ENCODE measurements around the gene WNT16.

The WNT16 gene

DNA sequence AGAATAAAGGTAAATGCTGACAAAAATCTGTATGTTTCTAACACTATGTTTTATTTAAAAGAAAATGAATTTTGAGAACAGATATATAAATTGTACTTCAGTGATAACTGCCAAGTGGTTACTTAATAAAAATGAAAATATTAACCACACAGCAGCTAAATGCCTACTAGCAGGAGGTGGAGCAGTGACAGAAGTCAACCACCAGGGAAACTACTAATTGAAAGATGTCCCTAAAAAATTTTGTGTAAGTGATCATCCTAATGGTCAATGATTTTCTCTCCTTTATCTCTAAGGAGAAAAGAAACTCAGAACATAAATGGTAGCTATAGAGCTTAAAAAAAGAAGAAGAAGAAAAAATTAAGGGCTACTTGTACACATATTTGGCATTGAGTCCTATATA is 22.9 kb downstream of the WNT16 start:
- no peak for DNase-seq

DNA sequence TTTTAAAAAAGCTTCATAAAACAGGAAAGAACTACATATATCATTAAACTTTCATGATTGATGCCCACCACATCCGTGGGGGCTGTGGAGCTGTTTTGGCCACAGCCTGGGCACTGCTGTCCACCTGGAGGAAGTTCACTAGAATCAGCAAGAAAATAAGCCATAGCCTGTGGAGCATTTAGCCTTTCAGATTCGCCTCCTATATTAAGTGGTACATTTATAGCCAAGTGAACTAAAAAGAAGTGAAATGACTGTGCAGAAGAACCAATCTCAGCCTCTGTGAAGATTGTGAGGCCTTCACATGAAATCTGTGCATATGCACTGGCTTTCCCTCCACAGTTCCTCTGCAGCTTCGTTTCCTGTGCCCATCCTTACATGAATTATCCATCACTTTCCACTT is 23.5 kb downstream of the WNT16 start:
- DNase-seq, result no peak

GRCh38 chr7:121355574-121355973 is 26.8 kb downstream of the WNT16 start:
- no peak for DNase-seq

GRCh38 chr7:121360564-121360963 is 31.8 kb downstream of the WNT16 start:
- no peak for DNase-seq

GRCh38 chr7:121366852-121367431 is 38.1 kb downstream of the WNT16 start:
- DNase-seq, result peak in 1 of 2 experiments; percentile 6

DNA sequence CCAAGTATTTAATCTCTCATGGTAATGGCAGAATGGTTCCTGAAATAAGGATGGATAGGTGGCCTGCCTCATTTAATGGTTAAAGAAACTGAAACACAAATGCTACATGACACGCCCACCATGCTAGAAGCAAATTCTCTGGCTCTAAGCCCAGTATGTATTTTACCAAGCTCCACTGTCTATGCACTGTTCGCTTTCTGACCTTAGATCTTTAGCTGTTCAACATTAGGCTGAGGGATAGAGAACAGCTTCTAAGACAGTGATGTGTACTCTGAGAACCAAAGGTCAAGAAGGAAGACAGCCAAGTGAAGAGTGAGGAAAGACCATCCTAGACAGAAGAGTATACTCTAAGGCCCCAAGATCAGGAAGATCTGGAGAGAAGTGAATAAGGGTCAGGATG is 40.7 kb downstream of the WNT16 start:
- DNase-seq, result no peak

GRCh38 chr7:121371367-121371766 is 42.6 kb downstream of the WNT16 start:
- no peak for DNase-seq

GRCh38 chr7:121371883-121372282 is 43.1 kb downstream of the WNT16 start:
- DNase-seq, result no peak

DNA sequence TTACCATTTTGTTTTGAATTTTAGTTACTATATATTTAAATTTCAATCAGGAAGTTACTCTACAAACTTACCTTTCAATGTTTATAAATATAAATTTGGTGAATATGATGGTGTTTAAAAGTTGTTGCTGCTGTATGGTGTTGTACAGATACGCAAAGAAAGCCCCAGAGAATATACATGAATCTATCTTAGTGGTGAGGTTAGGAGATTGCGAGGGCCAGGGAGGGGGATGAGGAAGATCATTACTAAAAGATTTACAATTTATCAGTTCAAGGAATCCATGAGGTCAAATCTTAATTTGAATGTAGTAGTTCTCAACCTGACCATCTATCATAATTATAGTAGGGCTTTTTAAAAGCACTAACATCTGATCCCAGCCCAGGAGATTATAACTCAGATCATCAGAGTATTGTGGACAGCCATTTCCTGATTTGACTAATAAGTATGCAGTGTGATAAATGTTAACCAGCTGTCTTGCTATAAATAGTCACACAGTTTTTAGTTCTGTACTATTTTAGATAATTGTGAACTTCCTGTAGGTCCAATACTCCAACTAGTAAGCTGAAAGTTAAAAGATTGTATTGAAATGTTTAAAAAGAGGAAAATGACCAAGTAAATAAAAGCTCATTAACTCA is 43.7 kb downstream of the WNT16 start:
- no peak for DNase-seq

DNA sequence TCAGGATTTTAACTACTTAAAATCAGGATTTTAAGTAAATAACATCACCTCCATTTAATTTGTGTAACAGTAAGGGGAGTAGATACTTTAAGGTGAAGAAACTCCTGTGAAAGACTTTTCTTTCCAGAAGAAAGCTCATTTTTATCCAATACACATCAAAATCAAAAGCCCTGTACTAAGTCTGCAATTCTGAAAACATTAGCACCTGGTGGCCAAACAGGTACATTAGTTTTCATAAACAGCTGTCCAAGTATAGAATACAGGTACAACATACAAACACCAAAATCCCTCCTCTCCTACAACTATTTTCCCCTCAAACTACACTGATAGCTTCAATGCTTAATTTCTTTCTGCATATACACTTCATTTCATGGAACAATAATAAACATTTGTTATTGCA is 44.4 kb downstream of the WNT16 start:
- DNase-seq, result no peak

- no peak for DNase-seq
These were observed 48.2 kb downstream of the WNT16 start for GRCh38 chr7:121376979-121377378.

DNA sequence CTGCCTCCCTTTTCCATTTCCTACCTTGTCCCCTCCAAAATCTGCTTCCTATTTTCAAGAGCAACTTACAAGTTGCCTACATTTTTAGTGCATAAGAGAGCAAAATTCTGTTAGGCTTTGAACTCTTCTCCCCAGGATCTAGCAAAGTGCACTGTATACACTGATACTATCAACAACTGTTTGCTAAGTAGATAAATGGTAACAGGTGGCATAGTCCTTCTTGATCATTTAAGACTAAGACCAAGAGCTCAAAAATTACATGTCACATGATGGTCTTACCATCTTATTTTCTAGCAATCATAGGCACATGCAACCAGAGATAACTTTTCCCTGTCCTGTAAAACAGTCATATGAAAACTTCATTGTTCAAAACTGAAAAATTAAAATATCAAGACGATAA is 51.1 kb downstream of the WNT16 start:
- no peak for DNase-seq

- DNase-seq, result no peak
These were observed 53.7 kb downstream of the WNT16 start for GRCh38 chr7:121382473-121382872.

DNA sequence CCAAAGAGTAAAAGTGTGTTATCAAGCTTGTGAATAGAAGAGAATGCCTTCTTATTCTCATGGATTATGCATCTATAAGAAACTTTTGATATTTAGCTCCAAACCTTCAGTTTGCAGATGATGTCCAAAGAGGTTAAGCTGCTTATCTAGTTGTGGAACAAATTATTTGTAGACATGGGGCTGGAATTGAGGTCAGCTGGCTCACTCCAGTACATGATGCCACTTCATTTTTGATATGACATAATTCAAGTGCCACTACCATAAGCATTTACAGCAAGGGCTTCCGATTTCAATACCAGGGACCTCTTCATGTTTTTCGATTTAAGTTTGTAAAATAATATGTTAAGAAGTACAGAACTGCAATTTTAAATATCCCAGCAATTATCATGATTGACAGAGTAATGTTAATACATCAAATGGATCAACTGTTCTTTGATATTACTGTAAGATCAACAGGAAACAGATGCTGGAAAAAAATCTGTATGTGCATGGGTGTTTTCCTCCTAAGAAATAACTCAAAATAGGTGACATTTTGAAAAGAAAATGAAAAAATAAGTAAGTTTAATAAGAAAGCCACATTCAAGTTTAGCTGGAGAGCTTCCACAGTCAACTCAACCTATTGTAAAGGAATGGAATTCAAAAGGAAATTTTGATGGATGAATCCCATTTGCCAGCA is 54.6 kb downstream of the WNT16 start:
- DNase-seq, result no peak

DNA sequence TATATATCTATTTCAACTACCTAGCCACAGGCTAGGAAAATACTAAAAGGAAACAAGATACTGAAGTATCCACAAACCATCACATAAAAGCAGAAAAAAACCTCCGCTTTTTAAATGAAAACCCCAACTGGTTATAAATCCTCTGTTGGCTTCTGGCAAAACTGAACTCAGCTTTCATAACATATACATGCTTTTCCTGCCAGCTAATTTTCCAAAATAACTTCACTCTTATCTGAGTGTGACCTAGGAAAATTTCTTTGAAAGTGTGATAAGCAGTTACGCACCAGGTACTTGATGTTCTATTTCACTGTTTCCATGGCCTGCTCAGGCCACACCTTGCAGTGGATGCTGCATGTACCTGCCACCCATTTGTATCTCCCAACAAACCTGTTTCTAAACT is 55.5 kb downstream of the WNT16 start:
- DNase-seq, result no peak

DNA sequence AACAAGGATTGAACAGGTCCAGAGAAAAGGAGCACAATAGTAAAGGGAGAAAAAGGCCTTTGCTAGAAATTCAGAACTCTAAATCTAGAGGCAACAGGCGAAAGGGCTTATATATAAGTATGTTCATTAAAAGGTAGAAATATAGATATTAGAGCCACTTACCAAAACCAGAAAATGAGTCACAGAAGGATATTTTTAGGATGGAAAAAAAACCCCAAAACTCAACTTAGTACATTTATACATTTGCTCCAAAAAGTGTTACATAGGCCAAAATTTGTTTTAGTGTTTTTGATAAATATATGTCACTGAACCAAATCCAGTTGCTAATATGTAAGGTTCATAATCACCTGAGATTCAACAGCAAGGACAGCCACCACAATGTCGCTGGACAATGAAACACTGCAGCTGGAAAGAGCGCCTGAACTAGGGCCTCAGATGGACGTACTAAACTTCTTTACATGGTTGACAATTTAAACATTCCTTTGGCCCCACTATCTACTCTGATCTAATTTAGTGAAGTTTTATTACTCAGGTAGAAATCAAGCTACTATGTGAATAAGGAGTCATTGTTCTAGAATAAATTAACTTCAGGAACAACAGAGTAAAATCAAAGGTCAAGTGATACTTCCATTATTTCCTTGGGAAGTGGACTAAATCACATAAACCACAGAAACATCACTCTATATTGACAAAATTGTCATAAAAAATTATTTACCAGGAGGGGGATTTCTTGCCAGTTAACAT is 56.4 kb downstream of the WNT16 start:
- DNase-seq, result no peak

DNA sequence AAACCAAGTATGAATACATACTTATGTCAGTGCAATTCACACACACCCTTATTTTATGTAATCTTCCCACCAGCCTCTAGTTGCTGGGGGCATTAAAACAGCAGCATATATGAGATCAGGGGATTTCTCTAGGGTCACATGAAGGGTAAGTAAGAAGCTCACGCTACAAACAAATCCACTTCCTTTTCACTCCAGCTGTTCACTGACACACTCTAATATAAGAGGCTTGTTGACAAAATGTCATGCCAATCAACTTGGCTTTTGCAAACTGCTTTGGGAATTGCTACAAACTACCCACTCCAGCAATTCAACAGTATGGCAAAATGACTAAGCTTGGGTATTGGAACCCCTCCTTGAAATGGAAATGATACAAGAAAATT is 57.0 kb downstream of the WNT16 start:
- no peak for DNase-seq

- DNase-seq, result no peak
These were observed 60.1 kb downstream of the WNT16 start for GRCh38 chr7:121388950-121389349.

GRCh38 chr7:121390109-121390508 is 61.3 kb downstream of the WNT16 start:
- no peak for DNase-seq

DNA sequence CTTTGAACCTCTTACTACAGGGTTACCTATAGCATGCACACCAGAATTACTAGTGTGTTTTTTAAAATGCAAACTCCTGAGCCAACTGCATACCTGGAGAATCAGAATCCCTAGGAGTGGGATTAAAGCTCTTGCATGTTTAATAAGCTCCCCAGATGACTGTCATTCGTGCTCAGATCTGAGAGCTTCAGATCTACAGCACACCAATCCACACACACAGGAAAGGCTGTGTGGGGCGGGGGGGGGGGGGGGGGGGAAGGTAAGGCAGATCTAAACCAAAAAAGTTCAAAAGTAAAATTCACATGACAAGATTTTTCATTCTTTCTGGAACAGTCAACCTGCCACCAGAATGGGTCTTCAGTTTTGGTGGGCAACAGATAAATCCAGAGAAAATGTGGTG is 61.8 kb downstream of the WNT16 start:
- no peak for DNase-seq
